ENCODE measurements around the gene LATS1.

DNA sequence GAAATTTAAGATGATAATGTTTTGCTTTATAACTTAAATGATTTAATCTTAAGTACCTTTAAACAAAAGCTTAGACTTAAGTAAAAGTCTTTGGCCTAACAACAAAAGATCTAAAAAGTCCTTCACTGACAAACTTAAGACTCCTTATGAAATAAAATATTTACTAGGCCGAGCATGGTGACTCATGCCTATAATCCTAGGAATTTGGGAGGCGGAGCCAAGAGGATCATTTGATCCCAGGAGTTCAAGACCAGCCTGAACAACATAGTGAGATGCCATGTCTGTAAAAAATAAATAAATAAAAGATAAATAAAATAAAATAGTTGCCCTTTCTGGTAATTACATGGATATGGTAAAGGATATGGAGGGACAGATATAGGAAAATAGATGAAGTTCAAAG, 81.8 kb downstream of the LATS1 start:
- TF ChIP-seq, protein P1, sequence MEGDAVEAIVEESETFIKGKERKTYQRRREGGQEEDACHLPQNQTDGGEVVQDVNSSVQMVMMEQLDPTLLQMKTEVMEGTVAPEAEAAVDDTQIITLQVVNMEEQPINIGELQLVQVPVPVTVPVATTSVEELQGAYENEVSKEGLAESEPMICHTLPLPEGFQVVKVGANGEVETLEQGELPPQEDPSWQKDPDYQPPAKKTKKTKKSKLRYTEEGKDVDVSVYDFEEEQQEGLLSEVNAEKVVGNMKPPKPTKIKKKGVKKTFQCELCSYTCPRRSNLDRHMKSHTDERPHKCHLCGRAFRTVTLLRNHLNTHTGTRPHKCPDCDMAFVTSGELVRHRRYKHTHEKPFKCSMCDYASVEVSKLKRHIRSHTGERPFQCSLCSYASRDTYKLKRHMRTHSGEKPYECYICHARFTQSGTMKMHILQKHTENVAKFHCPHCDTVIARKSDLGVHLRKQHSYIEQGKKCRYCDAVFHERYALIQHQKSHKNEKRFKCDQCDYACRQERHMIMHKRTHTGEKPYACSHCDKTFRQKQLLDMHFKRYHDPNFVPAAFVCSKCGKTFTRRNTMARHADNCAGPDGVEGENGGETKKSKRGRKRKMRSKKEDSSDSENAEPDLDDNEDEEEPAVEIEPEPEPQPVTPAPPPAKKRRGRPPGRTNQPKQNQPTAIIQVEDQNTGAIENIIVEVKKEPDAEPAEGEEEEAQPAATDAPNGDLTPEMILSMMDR (IDR thresholded peaks at IDR 0.05), result no peak
- no peak for TF ChIP-seq POLR2A (IDR thresholded peaks at IDR 0.05)
